Kidney glomerular epithelial cell (primary cell): ENCODE results near the gene ADAMTS6.
"Not testable (repeated sequence)": the region's sequence is repeated elsewhere in the genome, so short reads cannot be mapped to it uniquely, and the experiment has no call there.

Experiments
- DNase-seq: peaks from one replicate; lab custom pipeline; 2025; lab: John Stamatoyannopoulos, UW

ADAMTS6 gene

DNA sequence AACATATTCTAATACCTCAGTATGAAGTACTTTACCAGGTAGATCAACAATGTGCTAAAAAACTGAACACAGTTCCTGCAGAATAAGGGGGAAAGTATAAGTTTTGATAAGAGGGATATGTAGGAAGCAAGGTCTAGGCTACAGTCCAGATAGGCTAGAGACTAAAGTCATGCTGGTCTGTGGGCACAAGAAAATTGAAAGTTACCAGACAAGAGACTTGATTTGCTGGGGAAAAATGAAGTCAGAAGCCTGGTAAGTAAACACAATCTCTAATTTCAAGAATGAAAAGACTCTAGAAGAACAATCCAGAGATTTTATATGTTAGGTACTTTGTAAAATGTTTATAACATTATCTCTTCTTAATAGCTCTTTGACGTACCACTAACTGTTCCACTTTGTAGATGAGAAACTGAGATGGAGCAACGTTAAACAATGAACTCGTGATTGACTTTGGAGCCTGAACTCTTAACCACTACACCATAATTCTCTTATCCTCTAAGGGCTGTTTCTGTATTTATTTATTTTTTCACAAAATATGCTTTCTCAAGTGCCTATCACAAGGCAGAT lies 19.5 kb downstream of the ADAMTS6 start:
- no peak for DNase-seq

DNA sequence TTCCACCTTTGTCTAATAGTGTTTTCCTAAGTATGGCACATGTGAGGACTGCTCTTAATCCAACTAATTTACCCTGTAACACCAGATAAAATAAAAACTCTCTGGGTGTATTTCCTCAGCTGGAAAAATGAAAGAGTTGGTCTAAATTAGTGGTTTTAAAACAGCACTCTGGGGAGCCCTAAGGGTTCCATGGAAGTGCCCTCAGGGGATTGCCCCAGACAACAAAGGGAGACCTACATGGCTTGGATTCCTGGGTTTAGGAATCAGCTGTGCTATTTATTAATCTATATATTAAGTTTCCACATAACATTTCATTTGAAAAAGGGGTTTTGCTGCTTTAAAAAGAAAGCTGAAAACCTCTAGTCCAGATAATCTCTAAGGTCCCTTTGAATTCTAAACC lies 20.2 kb downstream of the ADAMTS6 start:
- no peak for DNase-seq

DNA sequence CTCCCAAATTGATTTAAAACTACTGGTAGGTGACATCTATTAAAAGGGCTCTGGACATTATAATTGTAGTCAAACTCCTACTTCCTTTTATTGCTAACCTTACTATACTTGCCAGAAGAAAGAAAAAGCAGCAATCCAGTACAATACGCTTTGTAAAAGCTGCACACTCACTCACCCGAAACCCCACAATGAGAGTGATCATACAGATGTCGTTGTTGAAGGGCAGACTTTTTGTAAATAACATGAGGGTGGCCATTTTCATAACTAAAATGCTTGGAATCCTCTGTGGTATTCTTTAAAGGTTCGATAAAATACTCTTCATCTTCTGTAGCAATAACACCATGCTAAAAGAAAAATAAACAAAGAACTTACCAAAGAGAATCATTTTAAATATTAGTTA lies 21.7 kb downstream of the ADAMTS6 start:
- no peak for DNase-seq

DNA sequence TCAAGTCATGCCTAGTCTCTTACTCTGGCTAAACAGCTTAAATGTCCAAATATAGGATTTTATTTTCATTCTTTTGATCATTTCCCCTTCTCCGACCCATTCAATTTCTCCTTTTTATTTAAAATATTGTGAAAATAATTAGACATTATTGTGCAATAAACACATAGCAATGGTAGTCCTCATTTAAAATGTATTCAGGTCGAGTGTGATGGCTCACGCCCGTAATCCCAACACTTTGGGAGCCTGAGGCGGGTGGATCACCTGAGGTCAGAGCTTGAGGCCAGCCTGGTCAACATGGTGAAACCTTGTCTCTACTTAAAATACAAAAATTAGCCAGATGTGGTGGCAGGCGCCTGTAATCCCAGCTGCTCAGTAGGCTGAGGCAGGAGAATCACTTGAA lies 26.7 kb downstream of the ADAMTS6 start:
- DNase-seq: no peak

DNA sequence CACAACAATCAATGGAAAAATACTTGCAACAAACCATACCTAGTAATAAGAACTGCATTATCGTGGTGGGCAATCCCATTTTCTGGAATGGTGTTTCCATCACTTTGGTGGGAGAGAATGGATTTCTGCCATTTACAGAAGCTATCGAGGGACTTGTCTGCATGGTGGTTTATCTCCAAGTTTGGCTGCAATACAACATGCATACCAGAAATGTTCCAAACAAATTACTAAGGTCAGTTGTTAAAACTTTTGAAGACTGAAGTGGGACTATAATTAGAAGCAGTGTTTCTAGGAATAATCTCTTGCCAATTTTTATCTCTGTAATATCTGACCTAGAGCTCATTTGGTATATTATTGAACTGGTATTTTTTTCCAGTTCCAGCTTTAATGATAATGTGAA lies 30.3 kb downstream of the ADAMTS6 start:
- no peak for DNase-seq

DNA sequence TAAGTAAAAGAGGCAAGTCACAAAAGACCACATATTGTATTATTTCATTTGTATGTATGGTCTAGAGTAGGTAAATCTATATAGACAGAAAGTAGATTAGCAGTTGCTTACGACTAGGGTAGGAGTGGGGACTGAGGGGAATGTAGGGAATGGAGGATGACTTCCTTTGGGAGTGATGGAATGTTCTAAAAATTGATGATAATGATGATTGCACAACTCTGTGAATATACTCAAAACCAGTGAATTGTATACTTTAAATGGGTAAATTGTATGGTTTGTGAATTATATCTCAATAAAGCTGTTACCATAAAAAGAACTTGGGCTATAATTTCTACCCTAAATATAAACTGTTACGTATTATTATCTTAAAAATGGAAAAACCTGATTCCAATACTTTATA lies 35.0 kb downstream of the ADAMTS6 start:
- DNase-seq: no peak

DNA sequence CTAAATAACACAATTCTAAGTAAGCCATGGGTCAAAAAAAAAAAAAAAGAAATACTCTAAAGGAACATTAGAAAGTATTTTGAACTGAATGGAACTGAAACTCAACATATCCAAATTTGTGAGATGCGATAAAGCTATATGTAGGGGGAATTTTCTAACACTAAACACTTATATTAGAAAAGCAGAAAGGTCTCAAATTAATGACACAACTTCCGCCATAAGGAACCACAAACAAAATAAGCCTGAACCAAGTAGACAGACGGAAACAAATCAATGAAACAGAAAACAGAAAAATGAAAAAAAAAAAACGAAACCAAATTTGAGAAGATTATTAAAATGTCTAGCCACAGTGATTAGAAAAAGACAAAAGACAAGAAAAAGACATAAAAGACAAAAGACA lies 39.9 kb downstream of the ADAMTS6 start:
- no peak for DNase-seq

DNA sequence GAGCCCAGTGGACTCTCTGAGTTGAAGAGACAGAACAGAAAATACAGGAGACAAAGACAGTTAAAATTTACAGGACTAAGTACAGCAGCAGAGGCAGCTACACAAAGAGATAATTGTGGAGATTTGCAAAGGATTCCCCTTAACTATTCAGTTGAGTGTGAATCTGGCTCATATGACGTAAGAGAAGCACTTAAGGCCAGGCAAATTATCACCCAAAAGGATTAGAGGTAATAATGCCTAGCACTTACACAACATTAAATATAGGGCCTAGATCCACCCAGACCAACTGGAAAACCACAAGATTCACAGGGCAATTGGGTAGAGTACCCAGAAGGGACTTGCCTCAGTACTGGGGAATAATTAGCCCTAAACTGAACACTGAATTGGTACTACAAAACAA lies 41.3 kb downstream of the ADAMTS6 start:
- DNase-seq: no peak

DNA sequence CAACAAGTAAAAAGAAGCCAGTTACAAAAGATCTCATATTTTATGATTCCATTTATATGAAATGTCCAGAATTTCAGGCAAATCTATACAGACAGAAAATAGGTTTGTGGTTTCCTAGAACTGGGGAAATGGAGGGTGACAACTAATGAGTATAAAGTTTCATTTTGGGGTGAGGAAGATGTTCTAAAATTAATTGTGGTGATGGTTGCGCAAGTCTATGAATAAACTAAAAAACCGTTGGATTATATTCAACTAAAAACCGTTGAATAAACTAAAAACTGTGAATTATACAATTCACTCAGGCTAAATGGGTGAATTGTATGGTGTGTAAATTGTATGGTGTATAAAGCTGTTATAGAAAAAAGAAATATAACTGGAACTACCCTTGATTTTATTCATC lies 47.6 kb downstream of the ADAMTS6 start:
- DNase-seq: no peak

DNA sequence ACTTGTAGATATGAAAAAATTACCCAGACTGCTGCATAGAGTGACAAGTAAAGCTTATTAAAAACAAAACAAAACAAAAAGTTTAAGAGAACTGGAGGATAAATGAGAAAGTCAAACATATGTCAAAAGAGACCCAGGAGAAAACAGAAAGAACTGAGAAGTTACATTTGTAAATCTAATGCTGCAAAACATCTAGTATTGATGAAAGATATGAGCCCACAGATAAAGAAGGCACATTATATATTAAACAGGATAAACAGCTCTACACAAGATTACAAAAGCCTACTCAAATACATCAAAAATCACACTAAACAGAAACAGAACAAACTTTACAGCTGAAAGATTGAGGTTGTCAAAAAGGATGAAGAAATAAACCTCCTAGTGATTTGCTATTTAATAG lies 55.1 kb downstream of the ADAMTS6 start:
- DNase-seq: no peak

DNA sequence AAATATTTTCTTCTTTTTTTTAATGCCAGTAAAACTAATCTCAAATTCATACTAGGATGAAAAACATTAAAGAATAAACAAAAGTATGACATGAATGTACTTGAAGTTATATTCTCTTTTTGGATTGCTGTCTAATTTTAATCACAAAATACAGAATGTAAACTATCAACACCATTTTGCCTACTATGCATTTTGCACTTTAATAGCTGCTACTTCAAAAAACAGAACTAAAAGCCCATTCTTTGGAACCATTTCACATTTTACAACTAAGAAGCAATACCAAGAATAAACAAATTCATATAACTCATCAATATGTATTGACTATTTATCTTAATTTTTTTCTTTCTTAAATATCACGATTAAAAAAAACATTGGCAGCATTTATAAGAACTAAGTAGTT lies 58.1 kb downstream of the ADAMTS6 start:
- DNase-seq: no peak

DNA sequence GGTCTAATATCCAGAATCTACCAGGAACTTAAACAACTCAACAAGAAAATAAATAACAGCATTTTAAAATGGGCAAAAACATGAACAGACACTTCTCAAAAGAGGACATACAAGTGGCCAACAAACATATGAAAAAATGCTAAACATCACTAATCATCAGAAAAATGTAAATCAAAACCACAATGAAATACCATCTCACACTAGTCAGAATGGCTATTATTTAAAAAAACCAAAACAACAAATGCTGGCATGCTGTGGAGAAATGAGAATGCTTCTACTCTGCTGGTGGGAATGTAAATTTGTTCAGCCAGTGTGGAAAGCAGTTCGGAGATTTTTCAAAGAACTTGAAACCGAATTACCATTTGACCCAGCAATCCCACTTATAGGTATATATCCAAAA lies 63.1 kb downstream of the ADAMTS6 start:
- no peak for DNase-seq

DNA sequence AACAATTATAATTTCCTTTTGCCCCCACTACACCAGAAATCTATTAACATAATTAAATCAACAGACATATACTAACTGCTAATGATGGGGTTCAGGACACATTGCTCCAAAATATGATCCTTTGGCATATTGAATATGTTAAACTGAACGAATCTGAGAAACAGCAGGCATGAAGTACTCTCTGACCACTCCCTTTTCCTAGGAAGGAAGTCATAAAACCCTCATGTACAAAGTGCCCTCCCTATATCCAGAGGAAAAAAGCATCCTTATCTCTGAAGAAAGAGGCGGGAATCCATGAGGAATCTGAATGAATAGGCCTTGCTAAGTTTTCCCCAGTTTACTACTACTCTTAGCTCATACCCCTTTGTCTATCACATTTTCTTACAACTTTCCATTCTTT lies 67.9 kb downstream of the ADAMTS6 start:
- DNase-seq: no peak

DNA sequence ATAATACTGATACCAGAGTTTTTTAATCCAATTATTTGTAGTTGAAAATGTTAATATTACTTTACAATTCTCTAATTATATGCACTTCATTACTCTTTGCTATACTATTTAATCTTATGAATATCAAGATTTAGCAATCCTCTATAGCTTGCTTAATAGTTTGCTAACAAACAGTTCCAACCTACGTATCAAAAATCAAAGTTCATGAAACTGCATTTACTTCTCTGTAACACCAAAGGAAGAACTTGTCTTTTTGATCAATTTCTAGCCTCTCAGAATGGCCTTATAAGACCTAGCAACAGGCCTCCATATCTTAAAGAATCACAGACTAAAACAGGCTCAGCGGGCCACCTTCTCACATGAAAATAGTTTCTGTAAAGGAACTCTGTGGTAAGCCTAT lies 68.9 kb downstream of the ADAMTS6 start:
- no peak for DNase-seq

DNA sequence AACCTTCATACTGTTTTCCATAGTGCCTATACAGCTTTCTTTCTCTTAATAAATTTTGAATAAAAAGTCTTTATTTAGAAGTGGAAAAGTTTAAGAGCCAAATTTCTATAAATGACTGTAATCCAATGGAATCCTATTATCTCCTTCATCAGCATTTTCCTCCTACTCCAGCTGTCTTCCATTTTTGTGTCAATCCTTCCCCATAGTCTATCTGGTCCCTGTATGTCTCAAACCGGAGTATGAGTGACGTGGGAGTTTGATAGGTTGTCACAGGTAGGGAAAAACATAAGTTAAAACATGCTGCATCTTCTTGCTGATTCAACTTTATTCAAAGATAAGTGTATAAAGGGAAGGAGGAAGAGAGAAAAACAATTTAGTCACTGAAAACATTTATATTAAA lies 70.4 kb downstream of the ADAMTS6 start:
- no peak for DNase-seq

DNA sequence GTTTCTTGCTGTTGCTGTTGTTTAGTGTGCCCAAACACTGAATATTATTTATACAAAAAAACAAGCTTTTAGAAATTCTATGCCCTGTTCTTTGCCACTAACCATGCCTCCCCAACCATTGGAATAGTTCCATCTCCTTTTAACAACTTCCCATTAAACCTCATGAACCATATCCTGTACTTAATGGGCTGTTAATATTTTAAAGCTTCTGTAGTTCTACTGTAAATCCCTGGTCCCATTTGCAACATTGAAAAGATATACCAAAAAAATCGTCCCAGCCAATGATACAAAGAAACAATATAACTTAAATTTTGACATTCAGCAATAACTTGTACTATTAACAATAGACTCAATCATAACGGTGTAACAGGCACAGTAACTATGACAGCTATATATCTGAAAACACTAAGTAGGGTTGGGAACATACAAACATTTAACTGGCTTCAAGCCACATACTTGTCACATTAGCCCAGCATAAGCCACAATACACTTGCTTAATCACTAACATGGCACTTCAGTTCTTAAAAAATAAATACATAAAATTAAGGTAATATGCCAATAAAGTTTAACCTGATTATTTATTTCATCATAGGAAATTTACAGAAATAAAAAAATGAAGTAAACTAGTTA lies 86.1 kb downstream of the ADAMTS6 start:
- peak; percentile 51 for DNase-seq

DNA sequence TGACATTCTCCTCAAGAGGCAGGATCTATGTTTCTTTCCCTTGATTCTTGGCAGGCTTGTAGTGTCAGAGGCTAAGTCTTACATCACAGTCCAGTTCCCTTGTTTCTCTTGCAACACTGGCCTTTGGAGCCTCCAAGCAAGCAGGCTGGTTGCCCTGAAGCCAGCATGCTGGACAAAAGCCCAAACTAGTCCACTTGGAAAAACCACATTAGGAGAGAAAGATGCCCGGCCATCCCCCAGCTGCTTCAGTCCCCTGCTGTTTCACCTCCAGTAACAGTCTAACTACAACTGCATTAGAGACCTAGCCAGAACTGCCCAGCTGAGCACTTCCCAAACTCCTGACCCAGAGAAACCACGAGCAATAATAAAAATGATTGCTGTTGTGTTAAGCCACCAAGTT lies 87.6 kb downstream of the ADAMTS6 start:
- DNase-seq: peak; percentile 67

DNA sequence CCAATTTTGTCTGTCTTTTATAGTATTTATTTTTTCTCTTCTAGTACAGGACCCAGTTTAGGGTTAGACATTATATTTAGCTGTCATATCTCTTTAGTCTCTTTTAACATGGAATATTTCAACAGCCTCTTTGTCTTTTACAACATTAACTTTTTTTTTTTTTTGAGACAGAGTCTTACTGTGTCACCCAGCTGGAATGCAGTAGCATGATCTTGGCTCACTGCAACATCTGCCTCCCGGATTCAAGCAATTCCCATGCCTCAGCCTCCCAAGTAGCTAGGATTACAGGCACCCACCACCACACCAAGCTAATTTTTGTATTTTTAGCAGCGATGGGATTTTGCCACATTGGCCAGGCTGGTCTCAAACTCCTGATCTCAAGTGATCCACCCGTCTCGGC lies 90.1 kb downstream of the ADAMTS6 start:
- DNase-seq: no peak

DNA sequence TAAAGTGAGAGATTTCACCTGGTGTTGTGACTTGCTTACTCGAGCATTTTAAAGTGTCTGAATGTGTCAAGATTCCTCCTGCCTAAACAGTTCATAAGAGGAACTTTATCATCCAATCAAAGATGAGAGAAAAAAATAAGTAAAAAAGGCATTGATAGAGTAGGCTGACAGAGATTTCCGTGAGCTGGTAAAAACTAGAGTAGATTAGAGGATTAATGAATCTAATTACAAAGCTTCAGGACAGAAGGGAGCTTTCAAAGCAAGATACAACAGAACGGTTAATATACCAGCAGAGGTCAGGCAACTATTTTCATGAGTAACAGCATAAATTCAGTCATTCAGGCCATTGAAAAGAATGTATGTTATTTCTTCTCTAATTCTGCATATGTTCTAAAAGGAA lies 91.5 kb downstream of the ADAMTS6 start:
- no peak for DNase-seq

DNA sequence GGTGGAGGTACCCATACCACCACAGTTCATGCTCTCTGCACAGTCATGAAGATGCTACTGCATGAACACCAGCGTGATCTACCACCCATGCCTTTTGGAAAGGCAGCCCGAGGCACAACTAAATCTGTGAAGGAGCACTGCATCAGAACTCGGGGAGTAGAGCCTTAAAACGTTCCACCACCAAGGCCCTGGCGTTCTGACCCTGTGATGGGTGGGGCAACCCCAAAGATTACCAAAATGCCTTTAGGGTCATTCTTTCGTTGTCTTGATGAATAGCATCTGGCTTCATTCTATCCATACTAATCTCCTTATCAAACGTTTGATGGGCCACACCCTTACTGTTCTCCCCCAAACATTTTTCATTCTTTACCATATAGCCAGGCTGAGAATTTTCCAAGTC lies 97.9 kb downstream of the ADAMTS6 start:
- no peak for DNase-seq

DNA sequence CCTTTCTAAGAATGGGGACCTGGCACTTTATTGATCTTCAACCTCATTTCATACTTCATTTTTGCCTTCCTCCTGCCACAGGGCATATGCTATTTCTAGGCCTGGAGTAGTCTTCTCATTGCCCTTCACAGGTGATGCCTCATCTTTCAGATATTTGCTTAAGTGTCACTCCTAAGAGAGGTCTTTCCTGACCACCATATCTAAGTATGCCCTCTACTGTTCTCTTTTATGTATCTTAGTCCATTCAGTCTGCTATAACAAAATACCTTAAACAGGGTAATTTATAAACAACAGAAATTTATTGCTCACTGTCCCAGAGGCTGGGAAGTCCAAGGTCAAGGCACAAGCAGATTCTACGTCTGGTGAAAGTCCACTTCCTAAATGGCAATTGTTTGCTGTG lies 99.1 kb downstream of the ADAMTS6 start:
- no peak for DNase-seq

DNA sequence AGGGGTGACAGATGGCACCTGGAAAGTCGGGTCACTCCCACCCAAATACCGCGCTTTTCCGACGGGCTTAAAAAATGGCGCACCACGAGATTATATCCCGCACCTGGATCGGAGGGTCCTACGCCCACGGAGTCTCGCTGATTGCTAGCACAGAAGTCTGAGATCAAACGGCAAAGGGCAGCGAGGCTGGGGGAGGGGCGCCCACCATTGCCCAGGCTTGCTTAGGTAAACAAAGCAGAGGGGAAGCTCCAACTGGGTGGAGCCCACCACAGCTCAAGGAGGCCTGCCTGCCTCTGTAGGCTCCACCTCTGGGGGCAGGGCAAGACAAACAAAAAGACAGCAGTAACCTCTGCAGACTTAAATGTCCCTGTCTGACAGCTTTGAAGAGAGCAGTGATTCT lies 111.2 kb downstream of the ADAMTS6 start:
- not testable (repeated sequence) for DNase-seq

DNA sequence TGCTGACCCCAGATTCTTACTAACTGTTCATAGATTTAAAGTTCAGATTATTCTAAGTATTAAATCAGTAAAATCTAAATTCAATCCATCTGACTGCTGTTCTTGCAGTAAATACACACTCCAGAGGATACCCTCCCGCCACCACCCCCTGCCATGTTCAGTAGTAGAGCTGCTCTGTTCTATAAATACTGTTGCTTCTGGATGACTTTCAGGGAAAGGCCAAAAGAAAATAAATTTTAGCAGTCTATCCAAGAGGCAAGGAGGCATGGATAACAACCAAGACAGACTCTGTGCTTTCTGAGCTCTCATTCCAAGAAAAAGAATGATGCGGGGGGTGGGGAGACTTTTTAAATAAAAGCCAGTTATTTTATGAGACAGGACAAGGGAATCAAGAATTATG lies 115.1 kb downstream of the ADAMTS6 start:
- DNase-seq: no peak

DNA sequence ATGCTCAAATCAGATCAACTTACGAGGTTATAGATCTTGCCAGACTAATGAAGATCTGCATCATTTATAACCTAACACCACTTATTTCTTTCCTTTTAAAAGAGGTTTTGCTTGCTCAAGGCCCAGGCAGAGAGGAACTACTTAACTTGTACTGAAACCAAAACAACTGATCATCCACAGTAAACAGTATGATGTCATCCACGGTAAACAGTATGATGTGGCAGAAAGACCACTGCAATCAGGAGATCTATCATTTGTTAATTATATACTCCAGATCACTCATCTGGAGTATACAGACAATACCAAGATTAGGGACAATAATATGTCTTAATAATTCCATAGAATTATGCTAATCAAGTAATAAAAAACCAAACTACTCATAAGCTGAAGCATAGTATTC lies 116.8 kb downstream of the ADAMTS6 start:
- no peak for DNase-seq

DNA sequence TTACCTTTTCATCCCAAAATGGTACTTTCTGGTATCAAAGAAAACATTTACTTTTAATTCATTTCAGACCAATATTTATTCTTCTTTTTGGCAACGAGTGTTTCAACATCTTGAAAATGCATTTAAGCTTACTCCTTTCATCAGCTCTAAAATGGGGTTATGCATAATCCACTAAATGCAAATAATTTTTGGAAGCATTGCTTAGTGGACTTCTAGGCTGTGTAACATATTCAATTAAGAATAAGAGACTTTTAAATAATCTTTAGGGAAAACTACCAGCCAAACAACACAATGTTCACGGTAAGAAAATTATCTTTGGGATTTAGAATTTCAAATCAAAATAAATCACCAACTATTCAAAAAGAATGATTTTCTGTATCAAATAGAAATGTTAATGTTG lies 118.2 kb downstream of the ADAMTS6 start:
- no peak for DNase-seq
